ENCODE results near the gene RND3. TPM values are rescaled to one million over a fixed set of nuclear protein-coding genes. Genes with fewer than 3 reads are reported as not detected.

Gene RND3
- total and polyA plus RNA-seq, 2 donors (not counting 1 experiment from before 2014, with no cell fraction given), result not detected

GRCh38 chr2:150482111-150482510, 5.4 kb downstream of the RND3 start:
- ATAC-seq (ENCODE audit: low read depth), result no peak
- no peaks in the 10 kb centered on the region for H3K79me2 ChIP-seq (ENCODE audit: control insufficient read depth, insufficient read depth, low read length)

More at GRCh38 chr2:150482111-150482510, 5.4 kb downstream of the RND3 start:
- no peaks in the 10 kb centered on the region for H3K9me3 Mint-ChIP-seq (ENCODE audit: insufficient read depth)
- Histone ChIP-seq H3K4me1 (ENCODE audit: control insufficient read depth in 2 of 2, insufficient read depth in 2 of 2, low read length in 2 of 2) (peaks cover 0 to 3% of the 10 kb centered on the region in 2 donors), H3K9me3 (ENCODE audit: control extremely low read depth in 1 of 3, control insufficient read depth in 2 of 3, insufficient read depth in 1 of 3, low read length in 2 of 3) (peaks cover 0 to 15% (median 0%) of the 10 kb centered on the region in 3 donors), H3K9ac (ENCODE audit: low read length) (no peak overlapping the region), H3K27ac (ENCODE audit: low read length in 2 of 2) (no peak overlapping the region), H3K27me3 (replicated peaks in 1 of 4; ENCODE audit: control extremely low read depth in 1 of 4, control insufficient read depth in 3 of 4, insufficient read depth in 4 of 4, low read length in 3 of 4) (peaks cover 0 to 13% (median 0%) of the 10 kb centered on the region in 4 experiments), H2AFZ (ENCODE audit: insufficient read depth, low read depth, low read length, poor library complexity, severe bottlenecking) (no peak overlapping the region), H3K4me3 (ENCODE audit: control extremely low read depth in 1 of 5, extremely low read depth in 1 of 5, insufficient read depth in 1 of 5, low read depth in 2 of 5, low read length in 4 of 5) (no peak overlapping the region), H3K36me3 (replicated peaks in 1 of 2; ENCODE audit: control extremely low read depth in 1 of 2, control insufficient read depth in 1 of 2, extremely low read depth in 1 of 2, insufficient read depth in 2 of 2, low read length in 1 of 2) (no peaks in the 10 kb centered on the region), H3K4me2 (replicated peaks; ENCODE audit: low read depth, low read length, poor library complexity, severe bottlenecking) (no peak overlapping the region), H4K20me1 (ENCODE audit: control insufficient read depth, insufficient read depth, low read length, poor library complexity, severe bottlenecking) (no peaks in the 10 kb centered on the region)
- intact Hi-C loops (cut with micrococcal nuclease), result no loop called here
- H3K27ac Mint-ChIP-seq, result no peak overlapping the region
- POLR2A ChIA-PET, result no interaction called here
- CTCF ChIA-PET, result no interaction called here
- no peak overlapping the region for H3K4me3 Mint-ChIP-seq
- DNase-seq, result no peak
- H3K4me1 Mint-ChIP-seq, result peaks cover 6% of the 10 kb centered on the region
- peaks cover 30% of the 10 kb centered on the region for H3K27me3 Mint-ChIP-seq
- TF ChIP-seq EZH2 (IDR thresholded peaks at IDR 0.05; ENCODE audit: borderline replicate concordance, insufficient read depth, low read depth, low read length, poor library complexity, severe bottlenecking), result no peak
- no peak for TF ChIP-seq CTCF (IDR thresholded peaks at IDR 0.05)
